Fibroblast of skin of back (primary cell): ENCODE measurements around the gene SIGLEC7.

ENCODE experiments used
- DNase-seq: peaks from one replicate; pipeline ENCODE4 v3.0.0-alpha.2; 2013

SIGLEC7 gene

DNA sequence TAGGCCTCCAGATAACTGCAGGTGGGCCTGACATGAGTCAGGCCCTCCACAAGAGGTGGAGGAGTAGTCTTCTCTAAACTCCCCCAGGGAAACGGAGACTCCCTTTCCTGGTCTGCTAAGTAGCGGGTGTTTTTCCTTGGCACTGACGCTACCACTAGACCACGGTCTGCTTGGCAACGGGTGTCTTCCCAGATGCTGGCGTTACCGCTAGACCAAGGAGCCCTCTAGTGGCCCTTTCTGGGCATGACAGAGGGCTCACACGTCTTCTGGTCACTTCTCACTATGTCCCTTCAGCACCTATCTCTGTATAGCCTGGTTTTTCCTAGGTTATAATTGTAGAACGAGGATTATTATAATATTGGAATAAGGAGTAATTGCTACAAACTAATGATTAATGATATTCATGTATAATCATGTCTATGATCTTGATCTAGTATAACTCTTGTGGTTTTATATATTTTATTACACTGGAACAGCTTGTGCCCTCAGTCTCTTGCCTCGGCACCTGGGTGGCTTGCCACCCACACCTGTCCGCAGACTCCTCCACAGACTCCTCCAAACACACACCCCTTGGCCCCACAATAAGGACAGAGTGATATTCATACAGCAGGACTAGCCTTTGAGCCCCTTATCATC, 27.3 kb downstream of the SIGLEC7 start:
- DNase-seq = peak; percentile 56

DNA sequence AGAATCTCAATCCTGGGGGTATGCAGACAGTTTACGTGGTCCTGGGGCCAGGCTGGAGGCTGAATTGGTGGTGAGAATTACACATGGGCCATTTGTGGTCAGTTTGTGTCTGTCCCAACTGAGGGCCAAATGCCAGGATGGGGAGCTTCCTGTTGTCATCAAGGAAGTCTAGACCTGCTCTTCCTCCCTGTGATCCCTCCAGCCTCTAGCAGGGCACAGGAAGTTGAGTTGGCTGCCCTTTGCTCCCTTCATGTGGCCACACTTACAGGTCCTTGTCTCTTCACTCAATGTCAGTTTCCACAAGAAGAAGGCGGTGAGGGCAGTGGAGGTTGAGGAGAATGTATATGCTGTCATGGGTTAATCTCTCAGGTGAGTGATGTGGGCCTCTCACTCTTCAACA, 30.1 kb downstream of the SIGLEC7 start:
- no peak for DNase-seq

DNA sequence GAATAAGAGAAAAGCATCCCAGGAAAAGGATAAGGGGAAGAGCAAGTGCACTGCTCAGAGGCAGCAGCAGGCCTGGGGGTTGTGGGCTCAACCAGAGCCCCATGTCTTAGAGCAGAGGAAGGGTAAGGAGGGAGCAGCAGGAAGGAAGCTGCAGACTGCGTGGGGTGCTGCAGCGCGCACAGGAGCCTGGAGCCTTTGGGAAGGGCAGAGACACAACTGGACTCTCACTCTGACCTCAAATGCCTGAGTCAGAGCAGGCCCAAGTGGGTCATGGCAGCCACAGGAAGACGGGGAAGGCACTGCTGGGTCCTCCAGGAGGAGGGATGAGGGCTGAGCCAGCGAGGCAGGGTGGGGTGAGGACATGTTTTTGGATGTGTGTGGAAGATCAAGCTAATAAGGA, 31.6 kb downstream of the SIGLEC7 start:
- no peak for DNase-seq

DNA sequence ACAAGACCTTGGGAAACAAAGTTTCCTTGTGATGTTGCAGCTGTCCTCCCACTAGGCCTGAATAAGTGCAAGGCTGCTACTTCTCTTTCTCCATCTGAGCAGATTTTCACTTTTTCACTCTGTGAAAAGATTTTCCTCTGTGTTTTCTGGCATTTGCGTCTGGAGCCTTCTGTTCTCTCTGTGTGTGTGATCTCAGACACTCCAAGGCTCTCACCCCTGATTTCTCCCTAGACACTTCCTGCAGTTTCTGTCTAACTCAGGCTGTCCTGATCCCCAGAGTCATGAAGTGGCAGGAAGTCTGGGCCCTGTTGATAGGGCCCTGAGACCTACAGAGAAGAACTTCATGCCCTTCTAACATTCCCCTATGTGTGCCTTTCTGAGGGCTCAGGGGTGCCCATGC, 37.2 kb downstream of the SIGLEC7 start:
- DNase-seq = no peak

DNA sequence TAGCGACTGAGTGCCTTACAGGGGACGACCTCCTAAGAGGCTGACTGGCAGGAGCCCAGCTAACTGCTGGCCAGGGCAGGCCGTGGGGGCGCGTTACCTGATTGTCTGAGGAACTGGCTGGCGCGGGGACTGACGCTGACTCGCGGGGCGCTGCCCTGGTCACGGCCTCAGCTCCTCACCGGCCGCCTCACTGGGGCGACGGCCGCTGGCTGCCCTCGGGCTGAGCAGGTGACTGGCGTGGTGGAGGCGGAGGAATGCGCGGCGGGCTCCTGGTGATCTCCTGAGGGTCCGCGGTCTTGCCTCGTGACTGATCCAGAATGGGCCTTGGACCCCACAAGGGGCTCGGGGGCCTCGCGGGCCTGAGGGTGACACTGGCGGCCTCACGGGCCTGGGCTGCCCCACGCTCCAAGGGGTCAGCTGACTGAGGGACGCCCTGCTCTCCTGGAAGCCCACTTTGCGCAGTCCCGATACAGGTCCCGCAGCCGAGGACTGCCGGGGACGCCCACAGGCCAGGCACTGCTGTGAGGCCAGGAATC, 39.3 kb downstream of the SIGLEC7 start:
- DNase-seq = no peak

DNA sequence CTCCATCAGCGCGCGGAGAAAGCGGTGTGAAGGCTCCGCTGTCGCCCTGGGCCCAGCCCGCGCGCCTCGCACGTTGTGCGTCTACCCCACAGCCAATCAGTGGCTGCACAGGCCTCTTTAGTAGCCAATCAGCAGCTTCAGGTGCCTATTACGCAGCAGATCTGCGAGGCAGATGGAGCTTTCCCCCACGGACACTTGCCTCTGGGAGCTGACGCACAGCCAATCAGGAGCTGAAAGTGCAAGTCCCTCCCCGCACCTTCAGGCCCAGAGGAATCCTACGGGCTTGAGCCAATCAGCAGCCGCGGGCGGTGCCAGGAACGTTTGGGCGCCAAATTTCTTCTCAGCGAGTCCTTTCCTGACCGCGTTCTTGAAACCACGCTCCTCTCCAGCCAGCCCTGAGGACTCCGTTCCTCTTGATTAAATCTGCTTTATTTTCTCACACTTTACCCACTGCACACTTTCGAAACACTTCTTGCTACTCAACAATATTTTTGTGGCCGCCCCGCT, 39.9 kb downstream of the SIGLEC7 start:
- no peak for DNase-seq

DNA sequence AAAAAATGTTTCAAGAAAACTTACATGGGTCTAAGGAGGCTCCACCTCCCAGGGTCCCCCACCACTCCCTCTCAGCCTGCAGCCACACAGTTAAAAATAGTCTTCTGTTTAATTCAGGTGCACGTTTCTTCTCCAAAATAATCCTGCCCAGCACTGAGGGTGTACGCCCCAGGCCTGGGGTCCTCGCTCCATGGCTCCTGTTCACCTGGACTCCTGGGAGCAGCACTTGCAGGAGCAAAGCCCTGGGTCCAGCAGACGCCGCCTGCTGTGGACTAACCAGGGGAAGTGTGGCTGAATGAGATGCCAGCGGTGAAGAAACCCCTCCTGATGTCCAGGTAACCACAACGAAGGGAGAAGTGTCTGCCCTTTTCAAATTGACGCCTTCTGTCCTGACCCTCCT, 41.5 kb downstream of the SIGLEC7 start:
- no peak for DNase-seq

DNA sequence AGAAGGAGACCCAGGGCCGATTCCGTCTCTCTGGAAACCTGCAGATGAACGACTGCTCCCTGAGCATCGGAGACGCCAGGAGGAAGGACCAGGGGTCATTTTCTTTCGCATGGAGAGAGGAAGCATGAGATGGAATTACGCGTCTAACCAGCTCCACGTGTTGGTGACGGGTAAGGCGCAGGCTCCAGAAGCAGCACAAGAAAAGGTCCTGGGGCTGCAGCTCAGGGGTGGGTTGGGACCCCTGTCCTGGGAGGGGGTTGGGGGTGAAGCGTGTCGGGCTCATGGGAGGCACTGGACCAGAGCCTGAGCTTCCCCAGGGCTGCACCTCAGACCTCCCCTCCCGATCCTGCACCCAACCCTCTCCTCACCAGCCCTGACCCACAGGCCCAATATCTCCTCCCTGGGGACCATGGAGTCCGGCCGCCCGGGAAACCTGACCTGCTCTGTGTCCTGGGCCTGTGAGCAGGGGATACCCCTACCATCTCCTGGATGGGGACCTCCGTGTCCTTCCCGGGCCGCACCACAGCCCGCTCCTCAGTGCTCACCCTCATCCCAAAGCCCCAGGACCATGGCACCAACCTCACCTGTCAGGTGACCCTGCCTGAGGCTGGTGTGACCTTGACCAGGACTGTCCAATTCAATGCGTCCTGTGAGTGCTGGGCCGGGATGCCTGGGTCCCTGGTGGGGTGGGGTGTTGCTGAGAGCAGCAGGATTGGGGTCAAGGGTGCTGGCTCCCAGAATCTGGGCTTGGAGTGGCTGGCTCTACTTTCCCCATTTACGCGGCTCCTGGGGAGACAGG, 43.2 kb downstream of the SIGLEC7 start:
- no peak for DNase-seq

DNA sequence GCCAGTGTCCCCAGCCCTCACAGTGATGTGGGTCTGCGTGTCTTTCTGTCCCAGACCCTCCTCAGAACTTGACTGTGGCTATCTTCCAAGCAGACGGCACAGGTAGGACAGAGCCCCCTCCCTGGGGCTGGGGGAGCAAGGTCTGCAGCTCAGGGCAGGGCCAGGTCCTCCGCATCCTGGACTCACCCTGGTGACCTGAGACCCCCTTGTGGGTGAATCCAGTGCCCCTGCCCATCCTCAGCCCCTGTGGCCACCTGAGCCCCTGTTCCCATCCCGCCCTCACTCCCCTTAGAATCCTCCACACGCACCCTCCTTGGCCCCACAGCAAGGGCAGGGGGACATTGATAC, 43.7 kb downstream of the SIGLEC7 start:
- no peak for DNase-seq

DNA sequence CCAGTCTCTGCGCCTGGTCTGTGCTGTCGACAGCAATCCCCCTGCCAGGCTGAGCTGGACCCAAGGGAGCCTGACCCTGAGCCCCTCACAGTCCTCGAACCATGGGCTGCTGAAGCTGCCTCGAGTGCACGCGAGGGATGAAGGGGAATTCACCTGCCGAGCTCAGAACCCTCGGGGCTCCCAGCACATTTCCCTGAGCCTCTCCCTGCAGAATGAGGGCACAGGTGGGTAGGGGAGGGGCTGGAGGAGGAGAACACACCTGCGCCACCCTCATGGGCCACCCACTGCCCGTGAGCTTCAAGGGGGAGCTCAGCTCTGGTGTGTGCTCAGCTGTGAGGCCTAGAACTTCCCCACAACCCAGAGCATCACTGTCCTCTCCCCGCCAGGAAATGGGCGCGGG, 44.2 kb downstream of the SIGLEC7 start:
- DNase-seq = no peak

DNA sequence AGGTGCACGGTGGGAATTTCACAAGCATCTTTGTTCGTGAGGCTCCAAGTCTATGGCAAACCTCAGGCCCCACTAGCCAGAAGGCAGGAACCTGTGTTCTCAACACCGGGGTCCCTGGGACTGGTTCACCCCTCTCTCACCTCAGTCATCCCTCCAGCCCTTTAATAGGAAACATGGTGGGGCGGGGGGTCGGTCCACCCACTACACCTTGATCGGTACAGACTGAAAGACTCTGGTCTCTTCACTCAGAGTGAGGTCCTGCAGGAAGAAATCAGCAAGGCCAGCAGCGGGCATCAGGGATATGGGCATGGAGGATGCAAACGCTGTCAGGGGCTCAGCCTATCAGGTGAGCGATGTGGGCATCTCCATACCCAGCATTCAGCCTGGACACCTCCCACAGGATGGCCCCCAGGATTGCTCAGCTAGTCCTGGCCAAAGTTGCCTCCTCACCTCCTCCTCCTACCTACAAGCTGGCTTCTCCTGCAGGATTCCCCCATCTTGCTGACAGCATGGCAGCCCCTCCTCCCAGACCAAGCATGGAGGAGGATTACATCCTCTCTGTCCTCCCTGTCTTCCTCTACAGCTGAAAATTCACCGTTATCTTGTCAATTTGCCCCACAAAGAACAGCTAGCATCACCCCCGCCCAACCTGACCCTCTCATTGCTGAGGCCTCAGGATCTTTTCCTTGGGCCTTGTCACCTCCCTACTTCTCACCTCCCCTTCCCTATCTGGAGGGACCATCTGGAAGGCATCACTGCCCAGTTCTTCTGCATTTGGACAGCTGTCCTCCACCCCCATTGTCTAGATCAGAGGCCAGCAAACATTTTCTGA, 45.5 kb downstream of the SIGLEC7 start:
- no peak for DNase-seq

DNA sequence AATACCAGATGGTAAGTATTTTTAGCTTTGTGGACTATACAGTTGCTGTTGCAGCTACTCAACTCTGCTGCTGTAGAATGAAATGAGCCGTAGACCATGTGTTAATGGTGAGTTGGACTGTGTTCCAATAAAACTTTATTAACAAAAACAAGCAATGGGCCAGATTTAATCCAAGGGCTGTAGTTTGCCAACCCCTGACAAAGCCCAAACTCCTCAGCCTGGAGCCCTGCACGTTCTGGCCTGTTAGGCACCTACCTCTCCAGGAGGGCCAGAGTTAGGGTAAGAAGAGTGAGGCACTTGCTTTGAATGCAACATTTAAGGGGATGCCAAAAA, 46.1 kb downstream of the SIGLEC7 start:
- DNase-seq = no peak

DNA sequence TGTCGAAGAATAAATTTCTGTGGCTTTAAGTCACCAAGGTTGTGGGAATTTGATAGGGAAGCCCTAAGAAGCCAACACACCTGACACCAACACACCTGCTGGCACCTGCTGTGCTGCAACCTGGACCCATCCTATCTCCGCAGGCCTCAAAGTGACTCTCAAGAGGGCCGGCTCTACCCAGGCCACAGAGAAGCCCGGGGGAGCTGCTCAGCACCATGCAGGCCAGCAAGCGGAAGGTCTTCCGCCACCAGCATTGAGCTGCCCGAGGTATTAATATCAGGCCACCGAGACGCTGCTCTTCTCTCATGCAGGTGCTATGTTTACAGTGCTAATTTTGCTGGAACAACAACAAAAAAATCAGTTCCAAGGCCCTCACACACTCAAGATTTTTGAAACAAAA, 50.6 kb downstream of the SIGLEC7 start:
- no peak for DNase-seq

DNA sequence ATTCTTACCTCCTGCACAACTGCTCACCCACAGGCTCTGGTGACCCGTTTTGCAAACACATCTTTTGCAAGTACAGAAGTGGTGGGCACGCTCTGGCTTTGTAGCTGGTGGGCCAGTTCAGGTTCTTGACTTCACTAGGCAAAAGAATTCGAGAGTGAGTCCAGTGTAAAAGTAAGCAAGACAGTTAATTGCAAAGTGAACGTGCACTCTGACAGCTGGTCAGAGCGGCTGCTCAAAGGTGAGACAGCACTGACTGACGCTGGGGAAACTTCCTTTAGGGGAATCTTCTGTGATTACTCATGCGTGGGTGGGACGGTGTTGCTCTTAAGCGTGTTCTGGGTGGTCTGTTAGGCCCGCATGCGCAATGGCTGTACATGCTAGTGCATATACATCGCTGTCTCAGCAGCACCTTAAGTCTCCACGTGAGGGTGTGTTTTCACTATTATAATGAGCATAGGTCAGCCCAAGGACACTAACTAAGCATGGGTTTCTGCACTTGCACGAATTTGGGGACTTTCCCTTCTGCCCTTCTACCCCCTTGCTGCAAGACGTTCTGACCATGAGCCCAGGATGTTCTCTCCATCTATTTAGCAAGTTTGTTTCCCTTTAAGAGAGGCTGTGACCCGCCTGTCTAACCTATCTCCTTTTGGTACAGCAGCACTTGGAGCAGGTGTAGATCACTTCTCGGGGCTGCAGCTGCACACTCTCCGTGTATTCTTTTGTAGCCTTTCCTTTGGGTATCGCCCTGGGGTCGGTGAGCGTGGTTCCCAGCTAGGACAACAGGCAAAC, 52.6 kb downstream of the SIGLEC7 start:
- no peak for DNase-seq

DNA sequence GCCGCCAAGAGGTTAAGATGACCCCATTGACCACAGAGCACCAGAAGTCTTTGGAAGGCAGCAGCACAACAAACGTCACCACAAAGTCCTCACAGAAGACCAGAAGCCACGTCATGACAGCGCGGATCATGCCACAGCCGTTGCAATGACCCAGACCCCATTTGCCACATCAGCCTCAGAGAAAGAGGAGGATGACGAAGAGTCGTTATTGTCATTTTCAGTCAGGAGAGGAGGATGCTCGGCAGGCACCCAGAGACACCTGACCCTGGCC, 53.1 kb downstream of the SIGLEC7 start:
- no peak for DNase-seq

DNA sequence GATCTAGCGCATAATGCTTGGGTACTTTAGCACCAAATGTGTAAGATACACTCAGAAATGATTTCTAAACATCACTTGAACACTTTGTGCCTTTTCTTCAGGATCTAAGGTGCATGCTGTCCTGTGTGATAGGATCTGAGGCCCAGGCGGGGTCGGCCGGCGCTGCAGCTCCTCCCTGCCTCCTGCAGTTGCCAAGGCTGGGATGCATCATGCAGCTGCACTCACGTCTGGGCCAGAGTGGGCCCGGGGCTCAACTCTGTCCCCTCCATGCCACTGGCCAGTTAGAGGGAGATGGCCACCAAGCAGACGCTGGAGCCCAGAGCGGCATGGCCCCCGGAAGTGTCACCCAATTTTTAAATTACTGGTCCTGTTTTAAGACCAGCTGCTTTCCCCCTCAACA, 53.5 kb downstream of the SIGLEC7 start:
- DNase-seq = no peak

DNA sequence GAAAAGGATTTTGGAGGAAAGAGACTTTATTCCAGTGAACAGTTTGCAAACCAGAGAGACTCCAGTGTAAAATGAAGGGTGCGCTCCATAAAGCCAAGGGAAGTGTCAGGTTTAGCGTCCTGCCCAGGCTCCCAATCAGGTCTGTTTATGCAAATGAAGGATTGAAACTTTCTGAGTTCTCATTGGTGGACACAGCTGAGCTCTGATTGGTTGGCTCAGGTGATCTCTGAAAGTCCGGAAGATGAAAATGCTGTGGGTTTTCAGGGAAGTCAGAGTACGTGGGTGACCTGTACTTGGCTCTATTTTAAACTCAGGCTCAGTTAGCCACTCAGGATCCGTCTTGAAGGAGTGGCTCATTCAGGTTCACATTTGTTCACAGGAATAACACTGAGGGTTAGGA, 54.1 kb downstream of the SIGLEC7 start:
- no peak for DNase-seq

DNA sequence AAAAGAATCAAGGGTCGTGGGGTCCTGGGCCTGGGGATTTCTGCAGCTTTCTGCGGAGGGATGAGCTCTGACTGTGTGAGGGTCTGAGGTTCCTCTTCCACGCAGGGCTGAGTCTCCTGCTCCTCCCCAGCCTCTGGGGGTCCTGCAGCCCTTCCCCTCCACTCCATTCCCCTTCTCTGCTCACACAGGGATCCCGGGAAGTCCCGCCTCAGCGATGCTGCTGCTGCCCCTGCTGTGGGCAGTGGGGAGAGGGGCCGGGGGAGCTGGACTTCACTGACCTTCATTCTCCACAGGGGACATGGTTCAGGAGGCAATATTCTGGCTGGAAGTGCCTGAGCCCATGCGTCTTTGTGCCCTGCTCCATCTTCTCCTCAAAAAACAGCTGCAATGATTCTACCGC, 56.5 kb downstream of the SIGLEC7 start:
- DNase-seq = no peak

DNA sequence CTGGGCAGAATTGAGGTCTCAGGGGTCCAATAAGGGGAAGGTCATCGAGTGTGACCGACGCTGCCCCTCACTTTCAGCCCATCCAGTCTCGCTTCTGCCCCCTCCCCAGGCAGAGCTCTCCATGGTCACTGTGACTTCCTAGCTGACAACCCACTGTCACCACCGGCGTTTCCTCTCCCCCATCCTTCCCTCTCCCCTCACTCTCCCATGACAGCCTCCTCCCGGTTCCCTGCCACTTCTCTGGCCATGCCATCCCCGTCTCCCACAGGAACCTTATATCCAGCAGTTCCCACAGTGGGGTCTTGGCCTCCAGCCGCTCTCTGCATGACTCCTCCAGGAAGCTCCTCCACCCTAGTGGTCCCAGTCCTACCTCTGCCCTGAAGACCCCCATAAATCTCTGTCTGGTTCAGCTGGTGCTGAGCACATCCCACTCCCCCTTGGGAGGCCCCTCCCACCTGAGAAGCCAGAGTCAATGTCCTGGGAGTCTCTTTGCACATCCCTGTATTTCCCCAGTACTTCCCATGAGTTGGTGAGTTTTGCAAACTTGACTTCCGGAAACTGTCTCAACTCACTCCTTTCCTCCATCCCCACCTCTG, 58.1 kb downstream of the SIGLEC7 start:
- DNase-seq = no peak

DNA sequence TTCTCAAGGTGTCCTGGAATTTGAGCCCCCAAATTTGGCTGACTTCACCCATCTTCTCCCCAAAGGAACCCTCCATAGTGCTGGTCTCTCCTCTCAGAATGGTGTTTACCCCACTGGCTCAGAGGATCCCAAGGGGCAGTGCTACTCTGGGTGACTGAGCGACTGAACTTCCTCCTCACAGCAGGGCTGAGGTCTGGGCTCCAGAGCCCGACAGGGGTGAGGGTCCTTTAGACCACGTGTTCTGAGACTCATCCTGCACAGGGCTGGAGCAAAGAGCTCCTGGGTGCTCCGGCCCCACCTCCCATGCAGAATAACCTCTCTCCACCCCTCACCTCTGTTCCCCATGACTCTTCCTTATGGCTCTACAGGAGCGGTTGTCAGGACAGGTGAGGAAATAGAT, 59.6 kb downstream of the SIGLEC7 start:
- no peak for DNase-seq
